SU-DHL-6 (cell line): Measurements from ENCODE around the gene MT1A.

Experiments
- EZH2phosphoT487 ChIP-seq: fragments of 200-600 bp; sonication (generic), shearing (Covaris generic); conservative IDR thresholded peaks from 2 replicates; pipeline ENCODE4 v1.6.1; 2018; ENCODE audit warnings: mild to moderate bottlenecking, antibody characterized with exemption, low read length, moderate library complexity, mixed read lengths
- TF ChIP-seq, protein P1 (sequence below): fragments of 200-600 bp; sonication (generic); IDR thresholded peaks from one replicate; pipeline ENCODE4 v1.5.1; 2017; ENCODE audit warnings: antibody characterized with exemption, mild to moderate bottlenecking, low read length, moderate library complexity; ENCODE audit not compliant: insufficient read depth, poor library complexity, severe bottlenecking

DNA sequence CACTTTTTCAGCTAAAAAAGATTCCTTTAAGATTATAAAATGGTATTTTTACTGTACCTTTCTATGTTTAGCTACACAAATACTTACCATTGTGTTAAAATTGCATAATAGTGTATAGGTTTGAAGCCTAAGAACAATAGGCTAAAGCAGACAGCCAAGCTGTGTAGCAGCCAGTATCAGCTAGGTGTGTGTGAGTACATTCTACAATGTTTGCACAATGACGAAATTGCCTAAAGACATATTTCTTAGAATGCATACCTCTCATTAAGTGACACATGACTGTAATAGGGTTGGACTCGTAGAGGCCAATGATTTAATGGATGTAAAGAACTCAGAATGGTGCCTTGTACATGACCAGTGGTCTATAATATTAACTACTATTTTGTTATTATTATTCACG, 11.4 kb downstream of the MT1A start:
- TF ChIP-seq EZH2phosphoT487: no peak
- TF ChIP-seq, protein P1, sequence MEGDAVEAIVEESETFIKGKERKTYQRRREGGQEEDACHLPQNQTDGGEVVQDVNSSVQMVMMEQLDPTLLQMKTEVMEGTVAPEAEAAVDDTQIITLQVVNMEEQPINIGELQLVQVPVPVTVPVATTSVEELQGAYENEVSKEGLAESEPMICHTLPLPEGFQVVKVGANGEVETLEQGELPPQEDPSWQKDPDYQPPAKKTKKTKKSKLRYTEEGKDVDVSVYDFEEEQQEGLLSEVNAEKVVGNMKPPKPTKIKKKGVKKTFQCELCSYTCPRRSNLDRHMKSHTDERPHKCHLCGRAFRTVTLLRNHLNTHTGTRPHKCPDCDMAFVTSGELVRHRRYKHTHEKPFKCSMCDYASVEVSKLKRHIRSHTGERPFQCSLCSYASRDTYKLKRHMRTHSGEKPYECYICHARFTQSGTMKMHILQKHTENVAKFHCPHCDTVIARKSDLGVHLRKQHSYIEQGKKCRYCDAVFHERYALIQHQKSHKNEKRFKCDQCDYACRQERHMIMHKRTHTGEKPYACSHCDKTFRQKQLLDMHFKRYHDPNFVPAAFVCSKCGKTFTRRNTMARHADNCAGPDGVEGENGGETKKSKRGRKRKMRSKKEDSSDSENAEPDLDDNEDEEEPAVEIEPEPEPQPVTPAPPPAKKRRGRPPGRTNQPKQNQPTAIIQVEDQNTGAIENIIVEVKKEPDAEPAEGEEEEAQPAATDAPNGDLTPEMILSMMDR: no peak
